ENCODE results near the gene DNAJC17. TPM values are rescaled to one million over a fixed set of nuclear protein-coding genes. Genes with fewer than 3 reads are reported as not detected.

The DNAJC17 gene
- total RNA-seq, 1 donor from 2014 or later: 38.1 TPM

DNA sequence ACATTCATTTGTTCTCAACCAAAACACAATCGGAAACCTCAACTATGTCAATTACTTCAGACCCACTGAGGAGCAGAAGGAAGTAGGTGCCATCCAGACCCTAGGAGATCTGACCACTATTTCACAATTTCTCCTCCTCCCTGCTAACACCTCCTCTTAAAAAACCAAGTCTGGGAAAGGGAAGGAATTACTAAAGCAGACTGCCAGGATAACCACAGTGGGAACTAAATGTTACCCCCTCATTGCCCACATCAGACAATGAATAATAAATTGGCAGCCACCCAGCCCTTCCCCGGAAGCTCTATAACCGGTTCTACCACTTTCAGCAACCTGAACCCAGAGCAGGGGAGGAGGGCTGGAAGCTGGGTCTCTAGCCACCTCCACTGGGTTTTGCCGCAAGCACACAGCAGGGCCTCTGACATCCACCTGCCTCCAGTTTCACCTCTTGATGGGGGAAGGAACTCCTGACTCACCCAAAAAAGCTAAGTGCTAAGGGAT, 19.9 kb downstream of the DNAJC17 start:
- H3K4me1 Mint-ChIP-seq (ENCODE audit: unreplicated experiment): peaks cover 28% of the 10 kb centered on the region
- H3K4me3 Mint-ChIP-seq (ENCODE audit: unreplicated experiment): no peak overlapping the region
- H3K9me3 Mint-ChIP-seq (ENCODE audit: unreplicated experiment): no peaks in the 10 kb centered on the region
- no peaks in the 10 kb centered on the region for H3K27me3 Mint-ChIP-seq (ENCODE audit: unreplicated experiment)
- no peak for DNase-seq (ENCODE audit: extremely low spot score, unreplicated experiment)
- H3K36me3 Mint-ChIP-seq (ENCODE audit: unreplicated experiment): peaks cover 8% of the 10 kb centered on the region
- no peak for TF ChIP-seq CTCF (IDR thresholded peaks at IDR 0.05)
- peak overlapping the region; percentile 73 for H3K27ac Mint-ChIP-seq (ENCODE audit: unreplicated experiment)

GRCh38 chr15:40785814-40786213, 21.5 kb downstream of the DNAJC17 start:
- no peak overlapping the region for H3K4me3 Mint-ChIP-seq (ENCODE audit: unreplicated experiment)
- no peak for DNase-seq (ENCODE audit: extremely low spot score, unreplicated experiment)
- H3K4me1 Mint-ChIP-seq (ENCODE audit: unreplicated experiment): peaks cover 24% of the 10 kb centered on the region
- H3K9me3 Mint-ChIP-seq (ENCODE audit: unreplicated experiment): no peaks in the 10 kb centered on the region
- no peaks in the 10 kb centered on the region for H3K27me3 Mint-ChIP-seq (ENCODE audit: unreplicated experiment)
- H3K27ac Mint-ChIP-seq (ENCODE audit: unreplicated experiment): no peak overlapping the region
- H3K36me3 Mint-ChIP-seq (ENCODE audit: unreplicated experiment): peaks cover 4% of the 10 kb centered on the region
- TF ChIP-seq CTCF (IDR thresholded peaks at IDR 0.05): no peak

DNA sequence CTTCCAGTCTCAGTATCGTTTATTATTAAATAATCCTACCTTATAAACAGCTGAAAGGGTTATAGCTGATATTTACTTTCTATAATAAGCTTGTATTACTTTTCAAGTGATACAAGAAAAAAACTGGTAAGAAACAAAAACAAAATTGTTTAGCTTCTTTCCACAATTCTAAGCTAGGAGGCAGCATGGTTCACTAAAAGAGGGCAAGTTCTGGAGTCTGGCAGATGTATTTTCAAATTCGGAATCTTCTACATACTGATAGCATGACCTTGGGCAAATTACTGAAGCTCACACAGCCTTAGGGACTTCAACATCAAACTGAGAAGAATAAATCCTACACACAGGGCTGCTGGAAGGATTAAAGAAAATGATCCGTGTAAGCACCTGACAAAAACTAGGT, 22.1 kb downstream of the DNAJC17 start:
- no peak for TF ChIP-seq CTCF (IDR thresholded peaks at IDR 0.05)
- Mint-ChIP-seq H3K27me3 (ENCODE audit: unreplicated experiment) (no peaks in the 10 kb centered on the region), H3K9me3 (ENCODE audit: unreplicated experiment) (no peaks in the 10 kb centered on the region), H3K4me3 (ENCODE audit: unreplicated experiment) (no peak overlapping the region), H3K4me1 (ENCODE audit: unreplicated experiment) (peaks cover 22% of the 10 kb centered on the region), H3K27ac (ENCODE audit: unreplicated experiment) (no peak overlapping the region), H3K36me3 (ENCODE audit: unreplicated experiment) (peaks cover 6% of the 10 kb centered on the region)
- DNase-seq (ENCODE audit: extremely low spot score, unreplicated experiment): no peak

- no peak for DNase-seq (ENCODE audit: extremely low spot score, unreplicated experiment)
- Mint-ChIP-seq H3K36me3 (ENCODE audit: unreplicated experiment) (peaks cover 13% of the 10 kb centered on the region), H3K4me3 (ENCODE audit: unreplicated experiment) (no peak overlapping the region), H3K27ac (ENCODE audit: unreplicated experiment) (no peak overlapping the region), H3K27me3 (ENCODE audit: unreplicated experiment) (no peaks in the 10 kb centered on the region), H3K9me3 (ENCODE audit: unreplicated experiment) (no peaks in the 10 kb centered on the region), H3K4me1 (ENCODE audit: unreplicated experiment) (peaks cover 16% of the 10 kb centered on the region)
- TF ChIP-seq CTCF (IDR thresholded peaks at IDR 0.05): peak; percentile 58
Measured at GRCh38 chr15:40782609-40783227, 24.6 kb downstream of the DNAJC17 start.

GRCh38 chr15:40776537-40777141, 30.6 kb downstream of the DNAJC17 start:
- no peak for DNase-seq (ENCODE audit: extremely low spot score, unreplicated experiment)
- H3K4me3 Mint-ChIP-seq (ENCODE audit: unreplicated experiment): no peak overlapping the region
- no peaks in the 10 kb centered on the region for H3K27me3 Mint-ChIP-seq (ENCODE audit: unreplicated experiment)
- TF ChIP-seq CTCF (IDR thresholded peaks at IDR 0.05): no peak
- H3K4me1 Mint-ChIP-seq (ENCODE audit: unreplicated experiment): peaks cover 14% of the 10 kb centered on the region
- no peaks in the 10 kb centered on the region for H3K9me3 Mint-ChIP-seq (ENCODE audit: unreplicated experiment)
- peak overlapping the region; percentile 88 for H3K27ac Mint-ChIP-seq (ENCODE audit: unreplicated experiment)
- peaks cover 29% of the 10 kb centered on the region for H3K36me3 Mint-ChIP-seq (ENCODE audit: unreplicated experiment)
